Cardiac fibroblast (primary cell): ENCODE results near the gene DYNAP.

Experiments used
- DNase-seq, 2 donors: peaks; one replicate each; pipeline versions ENCODE4 v3.0.0 to v3.0.0-alpha.2; 2010; ENCODE audit warnings: low read depth in 2 of 2
- H3K4me3 ChIP-seq, 2 donors: replicated peaks in 1 of 2; 1 replicate in 1 of 2; 2 replicates in 1 of 2; pipeline ENCODE4 v1.5.1; 2011; ENCODE audit warnings: low read depth in 2 of 2, low read length in 2 of 2, mild to moderate bottlenecking in 2 of 2, moderate library complexity in 1 of 2
- TF ChIP-seq, protein P1 (sequence below): IDR thresholded peaks from one replicate; pipeline ENCODE4 v1.5.1; 2011; ENCODE audit warnings: low read depth, mild to moderate bottlenecking, low read length, inconsistent platforms

Gene DYNAP

GRCh38 chr18:54561706-54562267 lies 29.3 kb upstream of the DYNAP start:
- no peak for DNase-seq
- TF ChIP-seq, protein P1, sequence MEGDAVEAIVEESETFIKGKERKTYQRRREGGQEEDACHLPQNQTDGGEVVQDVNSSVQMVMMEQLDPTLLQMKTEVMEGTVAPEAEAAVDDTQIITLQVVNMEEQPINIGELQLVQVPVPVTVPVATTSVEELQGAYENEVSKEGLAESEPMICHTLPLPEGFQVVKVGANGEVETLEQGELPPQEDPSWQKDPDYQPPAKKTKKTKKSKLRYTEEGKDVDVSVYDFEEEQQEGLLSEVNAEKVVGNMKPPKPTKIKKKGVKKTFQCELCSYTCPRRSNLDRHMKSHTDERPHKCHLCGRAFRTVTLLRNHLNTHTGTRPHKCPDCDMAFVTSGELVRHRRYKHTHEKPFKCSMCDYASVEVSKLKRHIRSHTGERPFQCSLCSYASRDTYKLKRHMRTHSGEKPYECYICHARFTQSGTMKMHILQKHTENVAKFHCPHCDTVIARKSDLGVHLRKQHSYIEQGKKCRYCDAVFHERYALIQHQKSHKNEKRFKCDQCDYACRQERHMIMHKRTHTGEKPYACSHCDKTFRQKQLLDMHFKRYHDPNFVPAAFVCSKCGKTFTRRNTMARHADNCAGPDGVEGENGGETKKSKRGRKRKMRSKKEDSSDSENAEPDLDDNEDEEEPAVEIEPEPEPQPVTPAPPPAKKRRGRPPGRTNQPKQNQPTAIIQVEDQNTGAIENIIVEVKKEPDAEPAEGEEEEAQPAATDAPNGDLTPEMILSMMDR = no peak
- no peak overlapping the region for H3K4me3 ChIP-seq

GRCh38 chr18:54580202-54580729 lies 10.8 kb upstream of the DYNAP start:
- TF ChIP-seq, protein P1 = no peak
- no peak overlapping the region for H3K4me3 ChIP-seq
- no peak for DNase-seq

GRCh38 chr18:54584065-54584464 lies 7.0 kb upstream of the DYNAP start:
- no peak overlapping the region for H3K4me3 ChIP-seq
- TF ChIP-seq, protein P1 = no peak
- DNase-seq = no peak

- TF ChIP-seq, protein P1 = no peak
- no peak for DNase-seq
- H3K4me3 ChIP-seq = no peak overlapping the region
Measured at GRCh38 chr18:54585743-54586142, 5.3 kb upstream of the DYNAP start.

- DNase-seq = no peak
- TF ChIP-seq, protein P1 = no peak
- no peak overlapping the region for H3K4me3 ChIP-seq
Measured at GRCh38 chr18:54604211-54604610, 13.2 kb downstream of the DYNAP start.

DNA sequence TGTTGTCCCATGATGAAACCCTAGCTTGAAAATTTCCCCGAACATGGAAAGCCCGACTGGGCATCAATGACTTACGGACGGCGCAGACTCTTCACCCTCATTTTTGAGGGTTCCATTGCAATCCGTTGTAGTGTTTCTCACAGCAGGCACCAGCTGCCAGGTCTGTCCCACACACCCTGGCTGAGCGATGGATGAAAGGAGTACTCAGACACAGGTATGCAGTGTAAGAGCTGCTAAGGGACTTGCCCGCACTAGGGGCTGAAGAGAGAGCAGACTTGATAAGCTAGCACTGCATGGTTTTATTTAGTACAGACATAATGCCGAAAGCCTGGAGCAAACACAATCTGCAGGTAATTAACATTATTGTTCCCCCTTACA lies 15.8 kb downstream of the DYNAP start:
- TF ChIP-seq, protein P1 = no peak
- no peak for DNase-seq

More for the DNA sequence above, 15.8 kb downstream of the DYNAP start:
- H3K4me3 ChIP-seq = no peak overlapping the region
